ENCODE measurements around the gene FRAS1.
"Not testable (repeated sequence)": the region's sequence is repeated elsewhere in the genome, so short reads cannot be mapped to it uniquely, and the experiment has no call there.

Gene FRAS1

GRCh38 chr4:78058591-78059523 is 1.7 kb downstream of the FRAS1 start:
- no peak for DNase-seq (ENCODE audit: low spot score)

GRCh38 chr4:78059524-78059889 is 2.4 kb downstream of the FRAS1 start:
- DNase-seq (ENCODE audit: low spot score) = peak; percentile 33

GRCh38 chr4:78059938-78060337 is 2.8 kb downstream of the FRAS1 start:
- DNase-seq (ENCODE audit: low spot score) = no peak

- no peak for DNase-seq (ENCODE audit: low spot score)
Measured at GRCh38 chr4:78061939-78062570, 4.9 kb downstream of the FRAS1 start.

- no peak for DNase-seq (ENCODE audit: low spot score)
Measured at GRCh38 chr4:78065508-78066192, 8.5 kb downstream of the FRAS1 start.

- no peak for DNase-seq (ENCODE audit: low spot score)
Measured at GRCh38 chr4:78068481-78068880, 11.4 kb downstream of the FRAS1 start.

- DNase-seq (ENCODE audit: low spot score) = no peak
Measured at GRCh38 chr4:78069319-78069718, 12.2 kb downstream of the FRAS1 start.

GRCh38 chr4:78069859-78070258 is 12.7 kb downstream of the FRAS1 start:
- no peak for DNase-seq (ENCODE audit: low spot score)

GRCh38 chr4:78070731-78071282 is 13.7 kb downstream of the FRAS1 start:
- no peak for DNase-seq (ENCODE audit: low spot score)

GRCh38 chr4:78074759-78075158 is 17.6 kb downstream of the FRAS1 start:
- DNase-seq (ENCODE audit: low spot score) = no peak

- no peak for DNase-seq (ENCODE audit: low spot score)
Measured at GRCh38 chr4:78075986-78076385, 18.9 kb downstream of the FRAS1 start.

- no peak for DNase-seq (ENCODE audit: low spot score)
Measured at GRCh38 chr4:78078101-78078500, 21.0 kb downstream of the FRAS1 start.

GRCh38 chr4:78079726-78080430 is 22.8 kb downstream of the FRAS1 start:
- DNase-seq (ENCODE audit: low spot score) = no peak

GRCh38 chr4:78081541-78081940 is 24.4 kb downstream of the FRAS1 start:
- no peak for DNase-seq (ENCODE audit: low spot score)

- DNase-seq (ENCODE audit: low spot score) = no peak
Measured at GRCh38 chr4:78083035-78083434, 25.9 kb downstream of the FRAS1 start.

GRCh38 chr4:78091534-78091933 is 34.4 kb downstream of the FRAS1 start:
- no peak for DNase-seq (ENCODE audit: low spot score)

GRCh38 chr4:78092350-78092749 is 35.2 kb downstream of the FRAS1 start:
- not testable (repeated sequence) for DNase-seq (ENCODE audit: low spot score)

GRCh38 chr4:78092850-78093249 is 35.7 kb downstream of the FRAS1 start:
- DNase-seq (ENCODE audit: low spot score) = no peak

- no peak for DNase-seq (ENCODE audit: low spot score)
Measured at GRCh38 chr4:78095081-78095480, 38.0 kb downstream of the FRAS1 start.

- no peak for DNase-seq (ENCODE audit: low spot score)
Measured at GRCh38 chr4:78099058-78099457, 41.9 kb downstream of the FRAS1 start.

- DNase-seq (ENCODE audit: low spot score) = no peak
Measured at GRCh38 chr4:78100060-78100459, 42.9 kb downstream of the FRAS1 start.

- DNase-seq (ENCODE audit: low spot score) = no peak
Measured at GRCh38 chr4:78119698-78120097, 62.6 kb downstream of the FRAS1 start.
